OCI-LY1 (cell line): Measurements from ENCODE around the gene PKNOX2.

Experiments
- CTCF ChIP-seq: fragments of 200-600 bp; sonication (generic), shearing (Covaris generic); IDR thresholded peaks from 2 replicates; pipeline ENCODE4 v1.5.1; 2017; ENCODE audit warnings: mild to moderate bottlenecking, antibody characterized with exemption, low read length, moderate library complexity, mixed read lengths
- EZH2 ChIP-seq: fragments of 200-600 bp; sonication (generic), shearing (Covaris generic); IDR thresholded peaks from 2 replicates; pipeline ENCODE4 v1.8.0; 2017; ENCODE audit warnings: borderline replicate concordance, mixed run types, mild to moderate bottlenecking, antibody characterized with exemption, low read length, moderate library complexity, mixed read lengths

- TF ChIP-seq CTCF (no peak), EZH2 (no peak)
Observed at GRCh38 chr11:125448136-125448535, 283.6 kb downstream of the PKNOX2 start.
